Keratinocyte (primary cell): ENCODE data around the gene RELB.

Source experiments
- EZH2 ChIP-seq: IDR thresholded peaks from one replicate; pipeline ENCODE4 v1.6.1; 2012; ENCODE audit warnings: inconsistent platforms, mild to moderate bottlenecking, low read length, moderate library complexity
- TF ChIP-seq, protein P1 (sequence below), 3 experiments: IDR thresholded peaks in 1 of 3; conservative IDR thresholded peaks in 1 of 3; optimal IDR thresholded peaks in 1 of 3; 2 replicates in 2 of 3; 3 replicates in 1 of 3; pipeline versions ENCODE3 to v1.5.1; 2011; ENCODE audit warnings: low read length in 3 of 3, mild to moderate bottlenecking in 3 of 3, moderate library complexity in 2 of 3, control low read depth in 1 of 3, inconsistent platforms in 1 of 3; ENCODE audit not compliant: insufficient read depth in 2 of 3; ENCODE audit errors: extremely low read depth in 1 of 3

- TF ChIP-seq, protein P1, sequence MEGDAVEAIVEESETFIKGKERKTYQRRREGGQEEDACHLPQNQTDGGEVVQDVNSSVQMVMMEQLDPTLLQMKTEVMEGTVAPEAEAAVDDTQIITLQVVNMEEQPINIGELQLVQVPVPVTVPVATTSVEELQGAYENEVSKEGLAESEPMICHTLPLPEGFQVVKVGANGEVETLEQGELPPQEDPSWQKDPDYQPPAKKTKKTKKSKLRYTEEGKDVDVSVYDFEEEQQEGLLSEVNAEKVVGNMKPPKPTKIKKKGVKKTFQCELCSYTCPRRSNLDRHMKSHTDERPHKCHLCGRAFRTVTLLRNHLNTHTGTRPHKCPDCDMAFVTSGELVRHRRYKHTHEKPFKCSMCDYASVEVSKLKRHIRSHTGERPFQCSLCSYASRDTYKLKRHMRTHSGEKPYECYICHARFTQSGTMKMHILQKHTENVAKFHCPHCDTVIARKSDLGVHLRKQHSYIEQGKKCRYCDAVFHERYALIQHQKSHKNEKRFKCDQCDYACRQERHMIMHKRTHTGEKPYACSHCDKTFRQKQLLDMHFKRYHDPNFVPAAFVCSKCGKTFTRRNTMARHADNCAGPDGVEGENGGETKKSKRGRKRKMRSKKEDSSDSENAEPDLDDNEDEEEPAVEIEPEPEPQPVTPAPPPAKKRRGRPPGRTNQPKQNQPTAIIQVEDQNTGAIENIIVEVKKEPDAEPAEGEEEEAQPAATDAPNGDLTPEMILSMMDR (optimal IDR thresholded peaks at IDR 0.05 in 1 of 3, IDR thresholded peaks at IDR 0.05 in 1 of 3, conservative IDR thresholded peaks at IDR 0.05 in 1 of 3; ENCODE audit: extremely low read depth in 1 of 3, insufficient read depth in 2 of 3, low read length in 3 of 3), result peak; percentile 63 to 91 (median 83)
- no peak for TF ChIP-seq EZH2
Measured at GRCh38 chr19:44988896-44989556, 12.2 kb upstream of the RELB start.
